ENCODE data around the gene TMEM150A. TPM values are rescaled to one million over a fixed set of nuclear protein-coding genes. Genes with fewer than 3 reads are reported as not detected.

TMEM150A gene
- total and polyA plus RNA-seq, 2 donors (not counting 3 experiments of a cell fraction or from before 2014, with no cell fraction given) = 17.7 to 35.7 TPM

DNA sequence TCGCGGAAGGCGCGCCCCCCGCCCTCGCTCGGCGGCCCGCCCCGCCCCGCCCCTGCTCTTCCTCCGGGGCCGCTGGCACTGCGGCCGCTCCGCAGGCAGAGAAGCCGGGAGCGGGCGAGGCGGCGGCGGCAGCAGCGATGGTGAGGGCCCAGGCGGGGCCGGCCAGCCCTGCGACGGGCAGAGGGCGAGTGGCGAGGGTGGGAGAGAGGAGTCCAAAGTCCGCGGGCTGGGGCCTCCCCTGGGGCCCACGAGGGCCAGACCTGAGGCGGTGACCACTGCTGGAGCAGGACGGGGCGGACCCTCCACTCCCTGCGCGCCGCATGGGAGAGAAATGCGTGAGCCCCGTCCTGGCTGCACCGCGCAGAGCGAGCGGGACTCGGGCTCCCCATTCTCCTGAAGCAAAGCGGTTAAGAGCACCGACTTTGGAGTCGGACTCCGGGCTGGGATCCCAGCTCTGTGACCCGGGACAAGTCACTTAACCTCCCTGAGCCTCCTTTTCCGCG is 18.1 kb downstream of the TMEM150A start, which contains the start of gene VAMP5:
VAMP5 (plus strand) TSS at position 78 of the 503 bp plus-strand sequence; CDS start at position 138, 60 bp downstream.
- FAIRE-seq = no peak
- peak within 1 kb of the TSS; percentile 62 for H2AFZ ChIP-seq (ENCODE audit: low read depth, low read length)
- ChIA-PET POLR2A (interaction anchor here (1.3 kb wide), 1 partner anchor 22 kb away, joined by 5 read pairs; no protein-coding TSS in a partner anchor), CTCF (no interaction called here)
- no peaks in the 10 kb centered on the region for H3K27me3 ChIP-seq (ENCODE audit: control insufficient read depth in 2 of 2, insufficient read depth in 2 of 2, low read length in 2 of 2)
- peak within 1 kb of the TSS; percentile 78 for H3K9ac ChIP-seq (replicated peaks; ENCODE audit: extremely low read depth, insufficient read depth, low read length)
- peaks cover 49% of the 10 kb centered on the region for H3K4me1 ChIP-seq (ENCODE audit: control insufficient read depth, extremely low read depth, insufficient read depth, low read length)
- H3K9me3 ChIP-seq (replicated peaks; ENCODE audit: control insufficient read depth, insufficient read depth, low read length) = no peaks in the 10 kb centered on the region
- BruUV-seq (replicated peaks) = TSS peak; percentile 19
- no peaks in the 10 kb centered on the region for H4K20me1 ChIP-seq (replicated peaks; ENCODE audit: control insufficient read depth, extremely low read depth, insufficient read depth, low read length)
- DNase-seq (ENCODE audit: low read depth, low spot score) = peak; percentile 44
- H3K27ac ChIP-seq (ENCODE audit: insufficient read depth, low read depth, low read length) = peak within 1 kb of the TSS; percentile 66
- peaks cover 20% of the 10 kb centered on the region for H3K79me2 ChIP-seq (ENCODE audit: control insufficient read depth, insufficient read depth, low read length)
- no peak for TF ChIP-seq POLR2A (IDR thresholded peaks at IDR 0.05; ENCODE audit: low read depth, low read length)
- TF ChIP-seq POLR2AphosphoS5 (IDR thresholded peaks at IDR 0.05; ENCODE audit: insufficient read depth, low read depth, low read length) = peak; percentile 64
- TF ChIP-seq, protein P1, sequence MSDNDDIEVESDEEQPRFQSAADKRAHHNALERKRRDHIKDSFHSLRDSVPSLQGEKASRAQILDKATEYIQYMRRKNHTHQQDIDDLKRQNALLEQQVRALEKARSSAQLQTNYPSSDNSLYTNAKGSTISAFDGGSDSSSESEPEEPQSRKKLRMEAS (IDR thresholded peaks at IDR 0.05; ENCODE audit: insufficient read depth, insufficient read length) = no peak
- intact Hi-C loops (cut with micrococcal nuclease) = loop anchor here (2.0 kb wide), 1 partner anchor 32 kb away; the partner anchor contains the start of gene USP39
- peak within 1 kb of the TSS; percentile 88 for H3K4me2 ChIP-seq (ENCODE audit: insufficient read depth, low read length)
- dilution Hi-C loops (cut with MboI; ENCODE audit: extremely low pct_ligation_motif_present, low sequenced_read_pairs) = no loop called here
- no peaks in the 10 kb centered on the region for H3K36me3 ChIP-seq (ENCODE audit: control insufficient read depth in 2 of 2, extremely low read depth in 1 of 2, insufficient read depth in 2 of 2, low read length in 2 of 2)
- peak within 1 kb of the TSS; percentile 17 to 58 (median 55) for H3K4me3 ChIP-seq (replicated peaks in 1 of 3; ENCODE audit: insufficient read depth in 1 of 3, low read depth in 1 of 3, low read length in 3 of 3)
- no peaks in the 10 kb centered on the region for H3K9me1 ChIP-seq (replicated peaks; ENCODE audit: control insufficient read depth, extremely low read depth, insufficient read depth, low read length)

DNA sequence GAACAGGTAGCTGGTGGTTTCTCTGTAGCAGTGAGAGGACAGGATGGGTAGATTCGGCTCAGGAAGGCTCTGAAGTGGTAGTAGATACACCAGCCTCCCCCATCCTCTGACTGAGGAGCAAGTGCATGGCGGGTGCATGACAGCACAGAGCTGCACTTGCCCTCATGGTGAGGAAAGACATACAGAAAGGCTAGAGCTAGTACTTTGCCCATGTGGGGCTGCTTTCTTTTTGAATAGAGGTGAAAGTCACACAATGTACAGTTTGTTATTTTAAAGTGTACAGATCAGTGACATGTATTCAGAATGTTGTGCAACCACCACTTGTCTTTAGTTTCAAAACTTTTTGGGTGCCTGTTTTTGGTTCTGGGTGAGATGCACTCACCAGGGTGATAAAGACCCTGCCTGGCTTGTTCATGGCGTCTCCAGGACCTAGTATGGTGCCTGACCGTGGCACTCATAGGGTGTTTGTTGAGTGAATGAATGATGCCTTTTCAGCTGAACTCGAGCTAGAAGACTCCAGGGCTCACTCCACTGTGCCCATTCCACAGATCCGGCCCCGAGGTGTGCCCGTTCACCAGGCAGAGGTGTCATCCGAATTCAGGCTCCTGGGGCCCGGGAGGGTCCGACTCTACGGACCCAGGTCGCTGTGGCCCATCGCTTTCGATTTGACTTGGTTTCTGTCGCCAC is 18.7 kb downstream of the TMEM150A start:
- TF ChIP-seq, protein P2, sequence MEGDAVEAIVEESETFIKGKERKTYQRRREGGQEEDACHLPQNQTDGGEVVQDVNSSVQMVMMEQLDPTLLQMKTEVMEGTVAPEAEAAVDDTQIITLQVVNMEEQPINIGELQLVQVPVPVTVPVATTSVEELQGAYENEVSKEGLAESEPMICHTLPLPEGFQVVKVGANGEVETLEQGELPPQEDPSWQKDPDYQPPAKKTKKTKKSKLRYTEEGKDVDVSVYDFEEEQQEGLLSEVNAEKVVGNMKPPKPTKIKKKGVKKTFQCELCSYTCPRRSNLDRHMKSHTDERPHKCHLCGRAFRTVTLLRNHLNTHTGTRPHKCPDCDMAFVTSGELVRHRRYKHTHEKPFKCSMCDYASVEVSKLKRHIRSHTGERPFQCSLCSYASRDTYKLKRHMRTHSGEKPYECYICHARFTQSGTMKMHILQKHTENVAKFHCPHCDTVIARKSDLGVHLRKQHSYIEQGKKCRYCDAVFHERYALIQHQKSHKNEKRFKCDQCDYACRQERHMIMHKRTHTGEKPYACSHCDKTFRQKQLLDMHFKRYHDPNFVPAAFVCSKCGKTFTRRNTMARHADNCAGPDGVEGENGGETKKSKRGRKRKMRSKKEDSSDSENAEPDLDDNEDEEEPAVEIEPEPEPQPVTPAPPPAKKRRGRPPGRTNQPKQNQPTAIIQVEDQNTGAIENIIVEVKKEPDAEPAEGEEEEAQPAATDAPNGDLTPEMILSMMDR (IDR thresholded peaks at IDR 0.05; ENCODE audit: extremely low read depth in 1 of 2, insufficient read depth in 1 of 2, low read depth in 1 of 2, low read length in 2 of 2) = no peak
- TF ChIP-seq POLR2AphosphoS5 (IDR thresholded peaks at IDR 0.05; ENCODE audit: insufficient read depth, low read depth, low read length) = no peak
- no peak for TF ChIP-seq MYC (IDR thresholded peaks at IDR 0.05; ENCODE audit: low read depth, low read length)
- TF ChIP-seq, protein P1 (IDR thresholded peaks at IDR 0.05; ENCODE audit: insufficient read depth, insufficient read length) = no peak
- no peak for TF ChIP-seq POLR2A (IDR thresholded peaks at IDR 0.05; ENCODE audit: low read depth, low read length)
- no peak for TF ChIP-seq EZH2 (IDR thresholded peaks at IDR 0.05; ENCODE audit: borderline replicate concordance, low read depth, low read length, severe bottlenecking)
- TF ChIP-seq FOS (IDR thresholded peaks at IDR 0.05; ENCODE audit: borderline replicate concordance, insufficient read depth, low read length) = no peak
- TF ChIP-seq GATA2 (IDR thresholded peaks at IDR 0.05; ENCODE audit: insufficient read depth, insufficient read length, low read depth, low read length) = no peak
- no peak for TF ChIP-seq JUN (IDR thresholded peaks at IDR 0.05; ENCODE audit: borderline replicate concordance, insufficient read depth, insufficient read length, low read depth)
- ChIA-PET CTCF (interaction anchor here (0.6 to 1.5 kb wide), 3 partner anchors 12 to 85 kb away, joined by 3 read pairs; partner anchors contain the start of gene RNF181), POLR2A (interaction anchor here (0.7 kb wide), 1 partner anchor 155 kb away, joined by 3 read pairs; no protein-coding TSS in a partner anchor)
- peak overlapping the region; percentile 88 for H3K4me2 ChIP-seq (ENCODE audit: insufficient read depth, low read length)
- FAIRE-seq (no peak), DNase-seq (ENCODE audit: low read depth, low spot score) (no peak)
- H3K27me3 ChIP-seq (ENCODE audit: control insufficient read depth in 2 of 2, insufficient read depth in 2 of 2, low read length in 2 of 2) = no peaks in the 10 kb centered on the region
- peak overlapping the region; percentile 78 for H3K9ac ChIP-seq (replicated peaks; ENCODE audit: extremely low read depth, insufficient read depth, low read length)
- H3K79me2 ChIP-seq (ENCODE audit: control insufficient read depth, insufficient read depth, low read length) = peaks cover 16% of the 10 kb centered on the region
- dilution Hi-C loops (cut with MboI; ENCODE audit: extremely low pct_ligation_motif_present, low sequenced_read_pairs) (no loop called here), intact Hi-C loops (cut with micrococcal nuclease) (loop anchor here (2.0 kb wide), 1 partner anchor 33 kb away; the partner anchor contains the start of gene USP39)
- peak overlapping the region; percentile 66 for H3K27ac ChIP-seq (ENCODE audit: insufficient read depth, low read depth, low read length)
- H2AFZ ChIP-seq (ENCODE audit: low read depth, low read length) = peak overlapping the region; percentile 62
- peaks cover 46% of the 10 kb centered on the region for H3K4me1 ChIP-seq (ENCODE audit: control insufficient read depth, extremely low read depth, insufficient read depth, low read length)
- H3K36me3 ChIP-seq (ENCODE audit: control insufficient read depth in 2 of 2, extremely low read depth in 1 of 2, insufficient read depth in 2 of 2, low read length in 2 of 2) = no peaks in the 10 kb centered on the region
- no TSS peak for BruUV-seq (replicated peaks)
- no peaks in the 10 kb centered on the region for H3K9me1 ChIP-seq (replicated peaks; ENCODE audit: control insufficient read depth, extremely low read depth, insufficient read depth, low read length)
- peak overlapping the region; percentile 17 to 58 (median 55) for H3K4me3 ChIP-seq (replicated peaks in 1 of 3; ENCODE audit: insufficient read depth in 1 of 3, low read depth in 1 of 3, low read length in 3 of 3)
- H4K20me1 ChIP-seq (replicated peaks; ENCODE audit: control insufficient read depth, extremely low read depth, insufficient read depth, low read length) = no peaks in the 10 kb centered on the region
- H3K9me3 ChIP-seq (replicated peaks; ENCODE audit: control insufficient read depth, insufficient read depth, low read length) = no peaks in the 10 kb centered on the region

All from endothelial cell of umbilical vein (primary cell).